Measurements from ENCODE around the gene KDM6B.
A peak's percentile ranks its signal among the peaks of the same experiment; 100 is the strongest.
"Not testable (repeated sequence)": the region's sequence is repeated elsewhere in the genome, so short reads cannot be mapped to it uniquely, and the experiment has no call there.

Gene KDM6B

GRCh38 chr17:7833795-7834541 is at the start of gene KDM6B:
TSS of gene KDM6B (plus strand) at chr17:7834217. CDS start at chr17:7845555, 11,338 bp downstream.
- peak; percentile 89 for DNase-seq

DNA sequence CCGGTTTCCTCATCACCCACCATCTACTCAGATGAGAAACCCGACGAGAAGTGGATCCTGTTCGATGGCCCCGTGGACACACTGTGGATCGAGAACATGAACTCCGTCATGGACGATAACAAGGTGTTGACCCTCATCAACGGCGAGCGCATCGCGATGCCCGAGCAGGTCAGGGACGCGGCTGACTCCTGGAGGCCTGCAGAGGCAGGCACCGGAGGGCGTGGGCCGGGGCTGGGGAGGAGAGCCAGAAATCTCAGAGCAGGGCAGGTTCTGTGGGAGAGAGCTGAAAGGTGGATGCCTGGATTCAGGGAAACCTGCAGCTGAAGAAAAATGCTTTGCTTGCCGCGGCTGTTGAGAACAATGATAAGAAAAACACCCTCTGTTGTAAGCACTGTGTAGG is 47.2 kb upstream of the KDM6B start:
- DNase-seq: no peak

DNA sequence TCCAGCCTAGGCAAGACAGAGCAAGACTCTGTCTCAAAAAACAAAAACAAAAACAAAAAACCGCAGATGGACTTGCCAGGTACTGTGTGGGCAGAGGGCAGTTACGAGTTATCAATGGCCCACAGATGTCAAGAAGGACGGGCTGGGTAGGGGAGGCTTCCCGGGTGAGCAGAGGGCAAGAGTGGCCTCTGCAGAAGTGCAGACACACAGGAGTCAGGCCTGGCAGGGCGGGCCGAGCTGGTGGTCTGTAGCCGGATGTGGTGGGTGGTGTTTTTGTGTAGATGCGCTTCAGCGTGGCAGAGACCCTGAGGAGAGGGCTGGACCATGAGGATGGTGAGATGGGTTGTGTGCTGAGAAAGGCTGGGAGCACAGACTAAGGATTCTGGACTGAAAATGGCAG is 44.9 kb upstream of the KDM6B start:
- DNase-seq: no peak

- DNase-seq: no peak
These were observed 43.9 kb upstream of the KDM6B start for GRCh38 chr17:7790150-7790549.

GRCh38 chr17:7792611-7793010 is 41.4 kb upstream of the KDM6B start:
- no peak for DNase-seq

GRCh38 chr17:7794075-7794663 is 39.8 kb upstream of the KDM6B start:
- DNase-seq: no peak

GRCh38 chr17:7797976-7798375 is 36.0 kb upstream of the KDM6B start:
- DNase-seq: no peak

DNA sequence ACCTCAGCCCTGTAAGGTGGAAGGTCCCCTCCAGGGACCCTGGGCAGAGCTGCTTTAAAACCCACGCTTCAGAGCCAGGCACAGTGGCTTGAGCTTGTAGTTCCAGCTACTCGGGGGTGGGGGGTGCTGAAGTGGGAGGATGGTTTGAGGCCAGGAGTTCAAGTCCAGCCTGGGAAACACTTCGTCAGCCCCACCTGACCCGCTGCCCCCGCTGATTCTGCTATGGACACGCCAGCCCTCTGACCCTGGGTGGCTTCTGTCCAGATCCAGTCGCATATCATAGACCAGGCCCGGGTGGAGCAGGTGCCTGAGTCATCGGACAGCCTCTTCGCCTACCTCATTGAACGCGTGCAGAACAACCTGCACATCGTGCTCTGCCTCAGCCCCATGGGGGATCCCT is 35.2 kb upstream of the KDM6B start:
- no peak for DNase-seq

DNA sequence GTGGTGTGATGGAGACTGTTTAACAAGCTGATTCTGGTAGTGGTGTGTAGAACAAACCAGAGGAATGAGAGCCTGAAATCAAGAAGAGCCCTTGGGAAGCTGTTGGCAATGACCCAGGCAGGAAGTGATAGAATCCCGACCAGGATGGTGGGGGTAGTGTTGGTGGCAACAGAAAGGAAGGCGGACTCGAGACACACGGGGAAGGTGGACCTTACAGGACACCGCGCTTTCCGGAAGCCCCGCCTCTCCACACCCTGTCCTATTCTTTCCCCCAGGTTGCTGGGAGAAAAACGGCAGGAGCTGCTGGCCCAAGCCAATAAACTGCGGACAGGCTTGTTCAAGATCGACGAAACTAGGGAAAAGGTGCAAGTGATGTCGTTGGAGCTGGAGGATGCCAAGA is 30.0 kb upstream of the KDM6B start:
- DNase-seq: no peak

- DNase-seq: no peak
These were observed 27.4 kb upstream of the KDM6B start for GRCh38 chr17:7806587-7806986.

DNA sequence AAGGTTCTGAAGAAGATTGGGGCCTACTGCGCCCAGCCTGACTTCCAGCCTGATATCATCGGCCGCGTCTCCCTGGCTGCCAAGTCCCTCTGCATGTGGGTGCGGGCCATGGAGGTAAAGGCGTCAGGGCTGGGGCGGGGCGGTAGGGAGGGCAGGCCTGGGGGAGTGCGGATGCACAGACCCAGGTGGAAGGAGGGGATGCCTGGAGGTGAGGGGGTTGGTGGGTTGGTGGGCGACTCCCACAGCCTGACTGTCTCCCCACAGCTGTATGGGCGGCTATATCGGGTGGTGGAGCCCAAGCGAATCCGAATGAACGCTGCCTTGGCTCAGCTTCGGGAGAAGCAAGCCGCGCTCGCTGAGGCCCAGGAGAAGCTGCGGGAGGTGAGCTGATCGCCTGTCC is 26.8 kb upstream of the KDM6B start:
- no peak for DNase-seq

- DNase-seq: no peak
These were observed 24.8 kb upstream of the KDM6B start for GRCh38 chr17:7809086-7809790.

DNA sequence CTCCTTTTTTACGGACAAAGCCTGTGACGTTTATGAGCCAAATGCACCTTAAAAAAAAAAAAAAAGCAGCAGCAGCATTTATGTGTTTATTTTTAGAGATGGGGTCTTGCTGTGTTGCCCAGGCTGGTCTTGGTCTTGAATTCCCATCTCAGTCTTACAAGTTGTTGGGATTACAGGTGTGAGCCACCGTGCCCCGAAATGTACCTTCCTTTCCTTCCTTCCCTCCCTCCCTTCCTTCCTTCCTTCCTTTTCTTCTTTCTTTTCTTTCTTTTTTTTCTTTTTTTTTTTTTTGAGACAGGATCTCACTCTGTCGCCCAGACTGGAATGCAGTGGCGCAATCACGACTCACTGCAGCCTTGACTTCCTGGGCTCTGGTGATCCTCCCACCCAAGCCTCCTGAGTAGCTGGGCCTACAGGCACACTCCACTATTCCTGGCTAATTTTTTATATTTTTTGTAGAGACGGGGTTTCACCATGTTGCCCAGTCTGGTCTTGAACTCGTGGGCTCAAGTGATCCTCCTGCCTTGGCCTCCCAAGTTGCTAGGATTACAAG is 24.1 kb upstream of the KDM6B start:
- DNase-seq: not testable (repeated sequence)

- DNase-seq: no peak
These were observed 22.8 kb upstream of the KDM6B start for GRCh38 chr17:7811251-7811650.

- DNase-seq: no peak
These were observed 19.0 kb upstream of the KDM6B start for GRCh38 chr17:7814969-7815368.

DNA sequence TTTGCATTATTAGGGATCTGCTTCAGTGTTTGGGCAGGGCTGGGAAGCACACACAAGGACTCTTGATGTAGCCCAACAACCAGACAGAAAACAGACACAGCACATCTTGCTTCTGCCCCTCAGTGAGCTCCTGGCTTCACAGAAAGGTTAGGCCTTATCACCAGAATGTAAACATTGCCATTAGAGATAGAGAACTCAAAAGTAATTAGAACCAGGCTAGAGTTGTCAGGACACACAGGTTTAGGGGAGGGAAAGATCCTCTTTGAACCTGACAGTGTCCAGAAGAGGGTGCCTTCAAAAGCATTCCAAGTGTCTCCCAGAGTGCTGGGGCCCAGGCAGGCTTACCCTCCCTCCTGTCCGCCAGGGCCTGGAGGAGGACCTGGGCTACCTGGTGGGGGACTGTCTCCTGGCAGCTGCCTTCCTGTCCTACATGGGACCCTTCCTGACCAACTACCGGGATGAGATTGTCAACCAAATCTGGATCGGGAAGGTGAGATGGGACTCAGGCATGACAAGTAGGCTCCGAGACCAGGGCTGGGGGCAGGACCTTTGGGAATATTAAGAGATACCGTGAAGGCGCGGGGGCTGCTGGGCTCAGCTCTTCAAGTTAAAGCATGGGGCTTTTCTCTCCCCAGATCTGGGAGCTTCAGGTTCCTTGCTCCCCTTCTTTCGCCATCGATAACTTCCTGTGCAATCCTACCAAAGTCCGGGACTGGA is 16.9 kb upstream of the KDM6B start:
- no peak for DNase-seq

DNA sequence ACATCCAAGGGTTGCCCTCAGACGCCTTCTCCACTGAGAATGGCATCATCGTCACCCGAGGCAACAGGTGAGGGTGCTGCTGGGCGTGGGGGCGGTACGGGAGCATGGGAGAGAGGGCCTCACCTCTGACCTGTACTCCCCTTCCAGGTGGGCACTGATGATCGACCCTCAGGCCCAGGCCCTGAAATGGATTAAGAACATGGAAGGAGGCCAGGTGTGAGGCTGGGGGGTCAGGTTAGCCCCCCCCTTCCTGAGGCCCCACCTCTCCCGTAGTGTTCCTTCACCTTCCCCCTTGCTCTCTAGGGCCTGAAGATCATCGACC is 16.4 kb upstream of the KDM6B start:
- no peak for DNase-seq

- DNase-seq: no peak
These were observed 16.0 kb upstream of the KDM6B start for GRCh38 chr17:7818026-7818425.

- DNase-seq: no peak
These were observed 15.0 kb upstream of the KDM6B start for GRCh38 chr17:7818746-7819645.

GRCh38 chr17:7820231-7820630 is 13.8 kb upstream of the KDM6B start:
- DNase-seq: no peak

- DNase-seq: no peak
These were observed 11.9 kb upstream of the KDM6B start for GRCh38 chr17:7822126-7822525.

- DNase-seq: no peak
These were observed 10.4 kb upstream of the KDM6B start for GRCh38 chr17:7823581-7824001.

All from NCI-H510A treated with DMSO at 0.1 percent for 48 hours (cell line).